Left hindlimb (tissue), 1 donor: ENCODE measurements around the gene C11orf21.
"Not testable (repeated sequence)": the region's sequence is repeated elsewhere in the genome, so short reads cannot be mapped to it uniquely, and the experiment has no call there.

Experiments
- DNase-seq: peaks from one replicate; pipeline ENCODE4 v3.0.0-alpha.2; 2018

C11orf21 gene

GRCh38 chr11:2301631-2302305 is at the start of gene C11orf21, which contains the start of gene TSPAN32:
TSS of gene C11orf21 (minus strand) at chr11:2301918. CDS start at chr11:2301808, 110 bp downstream.
TSS of gene TSPAN32 (plus strand) at chr11:2302013. CDS start at chr11:2302150, 137 bp downstream.
- peak; percentile 76 for DNase-seq

DNA sequence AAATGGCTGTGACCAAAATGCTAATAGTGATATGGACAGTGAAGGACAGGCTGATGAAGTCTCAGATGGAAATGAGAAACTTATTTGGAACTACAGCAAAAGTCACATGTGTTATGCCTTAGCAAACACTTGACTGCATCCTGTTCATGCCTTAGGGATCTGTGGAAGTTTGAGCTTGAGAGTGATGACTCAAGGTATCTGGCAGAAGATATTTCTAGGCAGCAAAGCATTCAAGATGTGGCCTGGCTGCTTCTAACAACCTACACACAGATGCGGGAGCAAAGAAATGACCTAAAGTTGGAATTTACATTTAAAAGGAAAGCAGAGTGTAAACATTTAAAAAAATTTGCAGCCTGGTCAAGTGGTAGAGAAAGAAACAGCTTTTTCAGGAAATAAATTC is 47.3 kb upstream of the C11orf21 start:
- no peak for DNase-seq

- DNase-seq: no peak
Observed at GRCh38 chr11:2347308-2347830, 45.7 kb upstream of the C11orf21 start.

DNA sequence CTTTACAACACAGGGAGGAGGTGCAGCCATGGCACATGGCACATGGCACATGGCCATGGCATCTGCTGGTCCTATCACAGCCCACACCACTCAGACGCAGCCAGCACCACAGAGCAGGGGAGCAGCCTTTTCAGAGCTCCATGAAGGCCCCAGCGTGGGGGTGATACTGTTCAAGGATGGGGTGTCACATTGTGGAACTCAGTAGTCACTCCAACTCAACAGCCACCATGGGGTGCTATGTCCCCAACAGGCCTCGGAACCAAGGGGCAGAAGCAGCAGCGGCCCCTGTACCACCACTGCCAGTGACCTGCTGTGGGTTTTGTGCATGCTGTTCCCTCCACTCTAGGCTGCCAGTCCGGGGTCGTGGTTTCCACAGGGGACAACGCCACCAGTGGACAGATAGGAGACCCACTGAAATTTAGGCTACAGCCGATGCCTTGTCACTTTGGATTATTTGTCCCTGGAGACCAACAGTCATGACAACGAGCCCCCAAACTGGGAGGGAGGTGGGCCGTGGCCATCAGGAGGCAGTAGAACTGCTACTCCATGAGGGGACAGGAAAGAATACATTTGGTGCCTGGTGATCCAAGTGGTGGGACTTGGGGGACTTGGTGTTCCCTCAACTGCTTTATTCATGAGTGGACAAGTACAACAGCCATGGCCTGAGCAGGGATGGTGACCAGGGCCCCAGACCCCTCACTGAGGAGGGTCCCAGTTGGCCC is 45.0 kb upstream of the C11orf21 start:
- DNase-seq: no peak

GRCh38 chr11:2346014-2346413 is 44.3 kb upstream of the C11orf21 start:
- no peak for DNase-seq

DNA sequence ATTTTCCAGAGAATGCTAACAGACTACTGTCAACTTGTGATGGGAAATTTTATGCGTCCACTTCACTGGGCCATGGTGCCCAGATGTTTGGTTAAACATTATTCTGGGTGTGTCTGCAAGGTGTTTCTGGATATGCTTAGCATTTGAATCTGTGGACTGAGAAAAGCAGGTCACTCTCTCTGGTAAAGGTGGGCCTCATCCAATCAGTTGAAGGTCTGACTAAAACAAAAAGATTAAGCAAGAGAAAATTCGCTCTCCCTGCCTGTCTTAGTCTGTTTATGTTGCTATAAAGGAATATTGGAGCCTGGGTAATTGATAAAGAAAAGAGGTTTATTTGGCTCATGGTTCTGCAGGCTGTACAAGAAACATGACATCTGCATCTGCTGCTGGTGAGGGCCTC is 43.3 kb upstream of the C11orf21 start:
- DNase-seq: no peak

DNA sequence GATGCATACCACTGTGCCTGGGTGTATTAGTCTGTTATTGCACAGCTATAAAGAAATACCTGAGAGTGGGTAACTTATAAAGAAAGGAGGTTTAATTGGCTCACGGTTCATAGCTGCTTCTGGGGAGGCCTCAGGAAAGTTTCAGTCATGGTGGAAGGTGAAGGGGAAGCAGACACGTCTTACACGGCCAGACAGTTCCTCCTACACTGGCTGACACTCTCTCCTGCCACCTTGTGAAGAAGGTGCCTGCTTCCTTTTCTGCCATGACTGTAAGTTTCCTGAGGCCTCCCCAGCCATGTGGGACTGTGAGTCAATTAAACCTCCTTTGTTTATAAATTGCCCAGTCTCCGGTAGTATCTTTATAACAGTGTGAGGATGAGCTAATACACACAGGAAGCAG is 41.8 kb upstream of the C11orf21 start:
- DNase-seq: no peak

- no peak for DNase-seq
Observed at GRCh38 chr11:2342981-2343380, 41.3 kb upstream of the C11orf21 start.

DNA sequence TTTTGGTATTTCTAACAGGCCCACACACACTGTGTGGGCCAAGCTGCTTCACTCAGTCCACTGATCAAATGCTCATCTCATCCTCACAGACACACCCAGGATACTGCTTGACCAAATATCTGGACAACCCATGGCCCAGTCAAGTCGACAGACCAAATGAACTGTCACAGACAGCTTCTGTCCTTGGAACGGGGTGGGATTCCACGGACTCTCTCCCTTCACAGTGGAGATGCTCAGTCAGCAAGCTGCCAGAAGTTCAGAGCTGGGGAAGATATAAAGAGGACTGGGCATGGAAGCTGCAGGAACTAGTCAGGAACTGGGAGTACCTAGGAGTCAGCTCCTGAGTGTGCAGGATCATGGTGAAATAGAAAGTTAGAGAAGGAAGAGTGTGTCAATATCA is 40.8 kb upstream of the C11orf21 start:
- DNase-seq: no peak

GRCh38 chr11:2338760-2339159 is 37.0 kb upstream of the C11orf21 start:
- DNase-seq: not testable (repeated sequence)

- not testable (repeated sequence) for DNase-seq
Observed at GRCh38 chr11:2335286-2335685, 33.6 kb upstream of the C11orf21 start.

DNA sequence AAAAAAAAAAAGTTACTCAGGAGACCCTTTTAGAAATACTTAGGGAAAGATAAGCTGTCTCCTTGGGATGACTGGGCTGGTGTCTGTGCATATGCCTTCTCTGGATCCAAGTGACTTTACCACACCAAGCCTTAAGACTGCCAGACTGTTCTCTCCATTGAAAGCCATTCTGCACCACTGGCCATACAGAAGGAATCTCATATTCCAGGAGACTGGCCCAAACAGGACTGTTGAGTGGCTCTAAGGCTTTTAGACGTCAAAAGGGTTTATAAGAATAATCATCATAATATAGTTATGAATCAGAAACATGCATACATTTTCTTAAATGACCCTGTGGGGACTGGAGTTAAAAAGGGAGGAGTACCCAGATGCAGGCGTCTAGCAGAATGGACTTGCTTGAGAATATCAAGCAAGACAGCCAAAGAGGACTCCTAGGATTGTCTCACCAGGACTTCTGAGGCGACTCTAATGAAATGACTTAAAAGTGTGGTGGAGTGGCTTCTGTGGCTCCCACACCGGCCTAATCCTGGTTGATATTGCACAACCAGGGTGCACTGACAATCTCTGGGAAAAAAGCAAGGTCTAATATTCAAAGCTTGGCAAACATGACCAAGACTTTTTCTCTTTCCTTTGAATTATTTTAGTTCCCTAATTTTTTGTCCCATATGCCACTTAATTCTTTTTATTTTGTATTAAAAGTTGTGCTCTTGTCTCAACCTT is 31.9 kb upstream of the C11orf21 start:
- DNase-seq: not testable (repeated sequence)

GRCh38 chr11:2332569-2332968 is 30.9 kb upstream of the C11orf21 start:
- not testable (repeated sequence) for DNase-seq

DNA sequence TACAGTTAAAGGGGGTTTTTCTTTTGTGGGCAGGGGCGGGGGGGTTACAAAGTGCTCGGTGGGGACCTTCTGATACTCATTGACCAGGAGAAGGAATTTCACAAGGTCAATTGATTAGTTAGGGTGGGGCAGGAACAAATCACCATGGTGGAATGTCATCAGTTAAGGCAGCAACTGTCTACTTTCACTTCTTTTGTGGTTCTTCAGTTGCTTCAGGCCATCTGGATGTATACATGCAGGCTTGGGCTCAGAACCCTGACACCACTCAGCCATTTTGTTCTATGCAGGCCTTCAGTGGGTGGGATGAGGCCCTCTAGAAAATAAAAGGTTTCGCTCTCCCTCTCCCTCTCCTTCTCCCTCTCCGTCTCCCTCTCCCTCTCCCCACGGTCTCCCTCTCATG is 29.7 kb upstream of the C11orf21 start:
- DNase-seq: no peak

GRCh38 chr11:2330696-2331095 is 29.0 kb upstream of the C11orf21 start:
- no peak for DNase-seq

DNA sequence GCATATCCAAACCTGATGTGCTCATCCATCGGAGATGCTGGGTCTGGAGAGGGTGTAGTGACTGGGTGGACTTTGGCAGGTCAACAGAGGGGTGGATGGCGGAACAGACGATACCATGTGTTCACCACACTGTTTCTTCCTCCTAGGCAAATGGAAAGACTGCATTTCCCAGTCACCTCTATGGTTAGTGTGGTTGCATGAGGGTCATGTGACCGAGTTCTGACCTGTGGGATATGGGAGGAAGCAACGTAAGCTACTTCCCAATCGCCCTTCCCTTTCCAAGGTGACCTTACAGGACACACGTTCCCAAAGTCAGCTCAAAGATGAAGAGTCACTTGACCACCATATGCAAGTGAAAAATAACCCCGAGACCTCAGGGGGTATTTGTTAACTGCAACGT is 27.8 kb upstream of the C11orf21 start:
- DNase-seq: no peak

DNA sequence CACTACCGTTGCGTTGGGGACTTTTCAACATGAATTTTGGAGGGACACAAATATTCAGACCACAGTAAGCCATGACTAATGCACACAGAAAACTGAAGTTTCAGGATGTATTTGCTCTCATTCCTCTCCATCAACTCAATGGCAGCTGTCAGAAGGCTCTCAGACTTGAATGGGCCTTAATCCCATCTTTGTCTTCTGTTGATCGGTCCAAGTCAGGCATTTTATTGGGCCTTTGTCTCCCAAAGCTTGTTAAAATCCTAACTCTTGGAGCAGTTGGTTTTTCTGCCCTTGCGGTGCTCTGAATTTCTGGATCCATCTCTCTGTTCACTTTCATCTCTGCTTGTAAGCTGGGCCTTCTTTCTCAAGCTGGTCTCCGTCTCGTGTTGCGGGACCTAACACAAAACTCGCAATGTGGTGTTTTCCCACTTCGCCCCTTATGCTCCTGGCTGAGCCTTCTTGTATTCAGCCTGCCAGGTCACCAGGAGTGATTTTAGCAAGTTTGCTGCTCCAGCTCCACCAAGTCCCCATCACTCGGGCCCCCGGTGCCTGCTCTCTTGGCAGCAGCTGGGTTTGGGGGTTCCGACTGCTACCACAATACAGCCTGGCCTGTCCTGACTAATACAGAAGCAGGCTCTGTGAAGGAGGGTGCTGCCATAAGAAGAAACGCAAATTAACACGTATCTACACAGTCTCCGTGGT is 27.1 kb upstream of the C11orf21 start:
- DNase-seq: no peak

DNA sequence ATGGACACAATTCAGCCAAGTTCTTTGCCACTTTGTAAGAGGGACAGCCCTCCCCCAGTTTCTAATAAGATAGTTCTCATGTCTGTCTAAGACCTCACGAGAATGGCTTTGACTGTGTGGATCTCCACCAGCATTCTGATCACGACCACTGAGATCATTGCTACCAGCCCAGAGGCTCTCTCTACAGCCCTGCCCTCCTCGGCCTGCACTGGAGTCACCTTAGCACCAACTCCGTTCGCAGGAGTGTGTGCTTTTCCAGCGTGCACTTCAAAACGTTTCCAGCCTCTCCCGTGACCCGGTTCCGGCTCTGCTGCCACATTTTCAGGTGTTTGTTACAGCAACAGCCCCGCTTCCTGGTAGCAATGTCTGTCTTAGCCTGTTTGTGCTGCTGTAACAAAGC is 26.3 kb upstream of the C11orf21 start:
- no peak for DNase-seq

- DNase-seq: no peak
Observed at GRCh38 chr11:2327032-2327431, 25.3 kb upstream of the C11orf21 start.

DNA sequence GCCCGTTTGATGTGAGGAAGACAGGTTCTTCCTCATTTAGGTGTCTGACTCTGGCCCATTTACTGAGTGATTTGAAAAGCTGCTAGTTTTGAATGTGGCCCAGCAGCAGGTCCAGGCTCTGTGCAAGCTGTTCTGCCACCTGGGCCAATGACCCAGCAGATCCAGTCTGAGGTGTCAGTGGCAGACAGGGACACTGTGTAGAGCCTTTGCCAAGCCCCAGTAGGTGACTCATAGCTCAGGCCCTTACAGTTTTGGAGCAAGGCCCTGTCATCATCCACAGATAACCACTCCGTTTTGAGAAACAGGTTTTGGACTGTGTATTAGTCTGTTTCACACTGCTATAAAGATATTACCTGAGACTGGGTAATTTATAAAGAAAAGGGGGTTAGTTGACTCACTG is 24.0 kb upstream of the C11orf21 start:
- no peak for DNase-seq

GRCh38 chr11:2325123-2325522 is 23.4 kb upstream of the C11orf21 start:
- DNase-seq: no peak

- no peak for DNase-seq
Observed at GRCh38 chr11:2321311-2321683, 19.6 kb upstream of the C11orf21 start.
